NCI-H146 treated with DMSO at 0.1 percent for 48 hours (cell line): ENCODE measurements around the gene ESD.

ENCODE experiments used
- DNase-seq: peaks from one replicate; lab custom pipeline; 2025; ENCODE audit not compliant: unreplicated experiment; lab: John Stamatoyannopoulos, UW

ESD gene

DNA sequence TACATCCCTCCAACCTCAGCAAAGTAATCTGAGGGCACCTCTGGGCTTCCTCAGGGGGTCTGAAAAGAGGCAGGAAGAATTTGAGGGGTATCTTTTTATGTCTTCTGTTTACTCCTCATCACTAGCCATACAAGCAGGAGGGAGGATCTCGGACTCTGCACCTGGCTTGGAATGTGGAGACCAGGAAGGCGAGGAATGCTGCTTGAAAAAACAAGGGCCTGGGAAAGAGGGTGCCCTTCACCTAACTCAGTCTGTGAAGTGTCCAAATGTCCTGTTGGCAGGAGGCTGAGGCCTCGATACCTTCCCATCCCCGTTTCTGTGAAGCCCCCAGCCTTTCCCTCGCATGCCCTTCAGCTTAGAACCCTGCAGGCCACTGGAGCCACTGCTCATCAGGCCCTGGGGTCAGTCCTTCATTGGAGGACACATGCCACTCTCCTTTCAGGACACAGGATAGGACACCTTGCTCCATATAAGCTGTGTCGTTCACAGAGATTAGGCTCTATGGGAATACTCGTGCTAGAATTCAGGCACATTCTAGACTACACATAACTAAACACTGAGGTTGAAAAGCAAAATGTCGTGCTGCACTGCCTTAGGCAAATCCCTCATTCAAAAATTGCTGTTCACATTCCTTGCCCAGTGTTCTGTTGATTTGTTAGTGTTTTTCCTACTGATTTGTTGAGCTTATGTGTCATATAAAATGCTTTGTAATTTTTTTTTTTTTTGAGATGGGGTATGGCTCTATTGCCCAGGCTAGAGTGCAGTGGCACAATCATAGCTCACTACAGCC, 49.7 kb downstream of the ESD start:
- DNase-seq = no peak

DNA sequence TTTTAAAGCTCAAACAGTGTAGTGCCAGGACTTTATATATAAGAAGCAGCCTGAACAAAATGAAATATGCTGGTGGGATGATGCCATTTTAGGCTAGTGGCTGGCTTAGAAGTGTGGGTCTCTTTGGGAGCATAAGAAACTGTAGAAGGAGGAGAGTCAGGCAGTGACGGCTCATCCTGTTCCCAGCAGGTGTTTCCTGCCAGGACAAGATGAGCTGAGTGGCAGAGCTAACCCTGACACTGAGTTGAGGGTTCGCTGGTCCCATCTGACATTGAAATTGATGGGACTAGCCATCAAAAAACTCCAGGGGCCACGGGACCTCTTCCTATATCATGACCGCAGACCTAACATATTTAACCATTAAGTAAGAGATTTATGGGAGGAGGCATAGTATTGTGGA, 51.3 kb downstream of the ESD start:
- DNase-seq = no peak

DNA sequence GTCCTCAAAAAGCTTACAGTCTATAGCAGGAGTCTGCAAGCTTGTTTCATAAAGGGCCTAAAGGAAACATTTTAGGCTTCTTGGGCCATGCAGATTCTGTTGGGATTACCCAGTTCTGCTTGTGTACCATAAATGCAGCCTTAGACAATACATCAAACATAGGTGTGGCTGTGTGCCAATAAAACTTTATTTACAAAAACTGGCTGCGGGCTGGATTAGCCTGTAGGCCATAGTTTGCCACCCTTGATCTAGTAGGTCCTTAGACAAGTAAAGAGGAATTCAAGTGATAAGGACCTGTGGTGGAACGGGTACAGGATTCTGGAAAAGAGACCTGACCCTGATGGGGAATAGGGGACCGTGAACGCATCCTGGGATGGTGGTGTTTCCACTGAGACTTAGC, 51.9 kb downstream of the ESD start:
- DNase-seq = no peak

DNA sequence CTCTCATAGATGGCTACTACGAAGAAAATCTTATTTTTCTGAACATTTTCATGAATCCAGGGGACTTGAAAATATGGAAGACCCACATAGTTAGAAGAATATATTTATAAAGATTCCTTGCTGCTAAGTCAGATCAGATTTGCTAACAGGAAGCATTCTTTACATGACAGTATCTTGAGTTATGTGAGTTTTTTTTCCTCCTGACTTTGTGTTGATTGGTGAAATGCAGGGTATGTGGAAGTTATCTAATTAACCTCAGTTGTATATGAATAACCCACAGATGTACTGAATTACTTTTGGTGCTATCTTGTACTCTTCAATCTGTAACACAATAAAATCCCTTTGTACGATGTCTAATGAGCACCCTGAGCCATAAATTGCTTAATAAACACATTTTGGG, 53.8 kb downstream of the ESD start:
- DNase-seq = no peak

DNA sequence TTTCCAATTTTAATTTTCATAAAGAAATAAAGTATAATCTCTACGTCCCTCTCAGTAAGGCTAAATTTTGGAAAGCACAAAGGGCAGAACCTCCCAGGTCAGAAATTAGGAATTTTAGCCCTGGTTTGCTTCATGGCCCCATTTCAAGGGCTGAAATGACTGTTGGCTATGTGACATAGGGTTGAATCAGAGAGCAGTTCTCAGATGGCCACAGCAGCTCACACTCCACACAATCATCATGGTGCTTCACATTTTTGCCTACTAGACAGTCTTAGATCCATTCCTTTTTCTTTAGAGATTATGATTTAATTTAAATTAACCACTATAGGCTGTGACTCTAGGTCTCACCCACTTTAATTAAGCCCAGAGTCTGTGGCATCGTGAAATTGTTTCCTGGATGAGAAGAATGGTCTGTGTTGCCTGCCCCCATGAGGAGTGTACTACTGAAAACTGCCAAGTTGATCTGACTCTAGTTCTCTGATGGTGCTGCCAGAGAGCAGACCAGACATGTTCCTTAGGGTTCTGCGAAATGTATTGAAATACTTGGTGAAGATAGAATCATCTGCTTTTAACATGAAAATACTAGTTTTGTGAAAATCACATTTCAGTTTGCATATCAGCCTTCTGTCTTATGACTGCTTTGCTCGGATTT, 57.4 kb downstream of the ESD start:
- no peak for DNase-seq

DNA sequence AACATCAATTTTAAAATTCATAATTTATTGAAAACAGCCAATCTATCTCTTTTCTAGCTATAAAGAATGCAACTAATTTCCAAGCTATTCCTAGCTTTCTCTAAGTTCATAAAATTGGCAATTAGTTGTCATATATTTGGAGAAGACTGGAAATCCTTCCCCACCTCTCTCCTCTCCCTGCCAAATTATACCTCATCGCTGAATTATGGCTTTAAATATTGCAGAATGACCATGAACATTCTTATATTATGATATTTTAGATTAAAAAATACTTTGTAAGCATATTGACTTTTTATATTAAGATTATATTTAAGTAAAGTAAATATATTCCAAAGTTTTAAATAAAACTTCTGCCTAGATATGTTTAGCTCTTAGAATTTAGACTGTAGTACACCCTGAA, 58.2 kb downstream of the ESD start:
- no peak for DNase-seq

DNA sequence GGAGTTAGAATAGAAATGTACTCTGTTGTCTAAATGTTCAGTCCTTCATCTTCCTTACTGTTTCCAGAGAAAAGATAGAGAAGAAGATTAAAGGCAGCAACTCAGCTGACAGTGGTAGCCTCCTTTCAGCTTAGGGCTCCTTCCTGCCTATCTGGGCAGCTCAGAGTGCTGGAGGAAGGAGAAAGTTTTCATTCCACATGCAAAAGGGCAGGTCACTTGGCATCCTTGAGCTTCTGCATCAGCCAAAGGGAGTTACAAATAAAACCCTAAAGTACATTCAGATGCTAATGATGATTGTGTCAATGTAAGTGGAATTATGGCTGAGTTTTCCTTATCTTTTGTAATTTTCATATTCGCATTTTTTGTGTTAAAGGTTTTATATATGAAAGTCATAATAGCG, 58.9 kb downstream of the ESD start:
- DNase-seq = no peak

DNA sequence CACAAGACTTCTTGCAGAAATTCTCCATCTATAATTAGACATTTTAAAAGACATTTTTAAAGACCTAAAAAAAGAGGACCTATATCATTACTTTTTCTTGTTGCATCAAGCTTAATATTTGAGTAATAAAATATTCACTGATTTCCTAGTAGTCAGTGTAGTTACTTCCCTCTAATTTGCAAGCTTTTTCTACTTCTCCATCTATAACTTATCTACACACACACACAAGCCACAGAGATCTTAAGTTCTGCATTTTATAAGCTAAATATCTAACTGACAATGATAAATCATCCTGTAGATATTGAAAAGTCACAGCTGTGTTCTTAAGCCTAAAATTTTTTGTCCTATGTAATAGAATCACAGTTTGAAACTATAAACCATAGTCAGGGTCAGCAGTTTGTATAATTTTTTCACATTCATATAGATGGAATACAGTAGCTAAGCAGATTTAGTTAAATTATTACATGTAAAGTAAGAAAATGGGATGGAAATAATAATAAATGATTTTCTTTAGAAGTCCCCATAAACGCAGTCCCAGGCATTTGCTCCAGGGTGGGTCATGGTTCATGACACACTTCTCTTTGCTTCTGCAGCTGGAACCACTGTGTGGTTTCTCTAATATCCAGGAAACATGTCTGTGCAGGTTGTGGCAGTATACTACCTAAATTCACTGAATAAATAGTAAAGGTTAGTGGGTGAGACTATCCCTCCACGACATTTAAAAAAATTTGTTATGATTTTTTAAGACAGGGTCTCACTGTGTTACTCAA, 60.2 kb downstream of the ESD start:
- DNase-seq = no peak

DNA sequence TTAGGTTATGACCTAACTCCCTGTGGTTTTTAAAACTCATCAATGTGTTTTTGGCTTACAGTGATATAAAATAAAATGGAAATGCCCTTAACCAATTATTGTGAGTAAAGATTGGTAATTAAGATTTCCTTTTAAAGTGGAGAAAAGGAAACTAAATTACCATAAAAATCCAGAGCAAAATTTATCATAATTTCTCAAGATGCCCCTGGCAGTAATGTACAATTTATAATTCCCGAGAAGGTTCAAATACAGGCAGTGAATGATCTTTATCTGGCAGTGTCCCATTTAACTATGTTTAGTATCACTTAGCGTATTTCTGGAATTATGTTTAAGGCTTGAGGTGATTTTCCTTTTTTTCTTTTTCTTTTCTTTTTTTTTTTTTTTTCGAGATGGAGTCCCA, 61.5 kb downstream of the ESD start:
- no peak for DNase-seq

DNA sequence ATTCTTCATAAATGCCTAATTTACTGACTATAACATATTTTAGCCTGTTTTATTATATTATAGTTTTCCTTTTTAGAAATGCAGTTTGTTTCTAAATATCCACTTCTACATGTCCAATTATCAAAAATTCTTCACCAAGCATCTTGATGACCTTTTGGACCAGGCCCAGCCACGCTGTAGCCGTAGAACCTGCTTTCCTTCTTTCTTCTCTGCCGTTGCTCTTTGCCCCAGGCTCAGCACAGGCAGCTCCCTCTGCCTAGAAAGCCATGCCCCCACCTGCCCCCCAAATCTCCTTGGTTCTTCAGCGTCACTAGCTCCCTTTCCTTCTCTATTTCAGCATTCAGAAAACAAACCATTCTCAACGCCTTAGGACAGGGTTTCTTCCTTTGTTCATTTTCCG, 65.4 kb downstream of the ESD start:
- DNase-seq = no peak

DNA sequence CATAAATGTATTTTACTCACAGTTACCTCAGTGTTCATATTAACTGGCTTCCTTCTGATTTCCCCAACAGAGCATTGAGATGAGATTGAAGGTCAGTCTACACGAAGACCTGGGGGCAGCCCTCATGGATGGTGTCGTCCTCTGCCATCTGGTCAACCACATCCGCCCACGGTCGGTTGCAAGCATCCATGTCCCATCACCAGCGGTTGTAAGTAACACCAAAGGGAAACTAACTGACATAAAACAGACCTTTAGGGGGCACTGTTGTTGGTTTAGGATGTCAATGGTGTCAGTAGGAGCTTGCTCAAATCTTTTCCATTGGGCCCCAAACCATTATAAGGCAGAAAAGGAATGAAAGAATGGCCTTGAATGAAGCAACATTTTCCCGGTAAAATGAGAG, 68.2 kb downstream of the ESD start:
- no peak for DNase-seq

DNA sequence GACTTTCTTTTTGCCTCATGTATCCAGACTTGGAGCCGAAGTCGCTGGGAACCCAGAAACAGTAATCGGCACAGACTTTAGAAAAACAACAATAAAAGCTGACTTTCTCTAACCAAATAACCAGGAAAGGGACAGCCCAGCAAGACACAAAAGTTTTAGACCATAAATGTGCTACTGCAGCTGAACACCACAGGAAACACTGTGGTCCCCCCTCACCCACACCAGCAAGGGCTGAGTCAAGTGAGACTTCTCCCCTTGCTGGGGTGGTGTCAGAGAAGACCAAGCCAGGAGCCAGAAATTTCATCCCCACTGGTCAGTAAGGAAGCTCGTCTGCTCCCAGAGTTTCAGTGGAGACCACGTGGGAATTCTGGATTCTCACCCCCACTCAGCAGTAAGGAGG, 70.6 kb downstream of the ESD start:
- DNase-seq = no peak
